ENCODE results near the gene KATNA1.

KATNA1 gene

DNA sequence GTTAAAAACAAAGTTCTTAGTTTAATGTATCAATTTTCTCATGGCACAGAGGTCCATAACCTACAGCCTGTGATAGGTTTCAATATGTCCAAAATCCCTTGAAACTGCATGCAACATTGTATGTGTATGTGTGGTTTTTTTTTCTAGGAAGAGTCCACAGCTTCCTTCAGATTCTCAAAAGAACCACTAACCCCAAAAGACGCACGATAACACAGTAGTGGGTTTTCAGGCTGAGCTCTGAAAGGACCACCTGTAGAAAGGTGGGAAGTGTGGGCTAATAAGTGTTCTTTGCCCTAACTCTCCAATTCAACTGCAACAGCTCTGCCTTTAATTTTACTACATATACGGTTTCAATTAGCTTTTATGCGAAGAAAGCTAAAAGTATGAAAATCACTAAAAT lies 11.5 kb upstream of the KATNA1 start:
- no peaks in the 10 kb centered on the region for H3K9me3 ChIP-seq (ENCODE audit: low read length)
- H3K27me3 ChIP-seq (ENCODE audit: insufficient read depth, low read length): no peaks in the 10 kb centered on the region
- H3K4me1 ChIP-seq (ENCODE audit: insufficient read depth, low read length, severe bottlenecking): no peaks in the 10 kb centered on the region
- no peaks in the 10 kb centered on the region for H3F3A ChIP-seq (ENCODE audit: insufficient read depth, low read length)
- H3K79me2 ChIP-seq (ENCODE audit: insufficient read depth, low read length): no peaks in the 10 kb centered on the region
- H3K9ac ChIP-seq (ENCODE audit: low read length): no peak overlapping the region
- H3K27ac ChIP-seq (ENCODE audit: low read depth, low read length, poor library complexity, severe bottlenecking): no peak overlapping the region
- no peak overlapping the region for H3K4me2 ChIP-seq (ENCODE audit: low read length)
- H3K36me3 ChIP-seq (ENCODE audit: insufficient read depth, low read length): peaks cover 22% of the 10 kb centered on the region
- H4K20me1 ChIP-seq (ENCODE audit: insufficient read depth, low read length): no peaks in the 10 kb centered on the region
- no peak overlapping the region for H3K4me3 ChIP-seq (ENCODE audit: low read depth, low read length, poor library complexity, severe bottlenecking)
- H2AFZ ChIP-seq (ENCODE audit: low read length): no peak overlapping the region
- no peaks in the 10 kb centered on the region for H3K9me2 ChIP-seq (ENCODE audit: low read depth, low read length)
- TF ChIP-seq EZH2 (IDR thresholded peaks at IDR 0.05; ENCODE audit: borderline replicate concordance, low read length): no peak
- TF ChIP-seq, protein P1, sequence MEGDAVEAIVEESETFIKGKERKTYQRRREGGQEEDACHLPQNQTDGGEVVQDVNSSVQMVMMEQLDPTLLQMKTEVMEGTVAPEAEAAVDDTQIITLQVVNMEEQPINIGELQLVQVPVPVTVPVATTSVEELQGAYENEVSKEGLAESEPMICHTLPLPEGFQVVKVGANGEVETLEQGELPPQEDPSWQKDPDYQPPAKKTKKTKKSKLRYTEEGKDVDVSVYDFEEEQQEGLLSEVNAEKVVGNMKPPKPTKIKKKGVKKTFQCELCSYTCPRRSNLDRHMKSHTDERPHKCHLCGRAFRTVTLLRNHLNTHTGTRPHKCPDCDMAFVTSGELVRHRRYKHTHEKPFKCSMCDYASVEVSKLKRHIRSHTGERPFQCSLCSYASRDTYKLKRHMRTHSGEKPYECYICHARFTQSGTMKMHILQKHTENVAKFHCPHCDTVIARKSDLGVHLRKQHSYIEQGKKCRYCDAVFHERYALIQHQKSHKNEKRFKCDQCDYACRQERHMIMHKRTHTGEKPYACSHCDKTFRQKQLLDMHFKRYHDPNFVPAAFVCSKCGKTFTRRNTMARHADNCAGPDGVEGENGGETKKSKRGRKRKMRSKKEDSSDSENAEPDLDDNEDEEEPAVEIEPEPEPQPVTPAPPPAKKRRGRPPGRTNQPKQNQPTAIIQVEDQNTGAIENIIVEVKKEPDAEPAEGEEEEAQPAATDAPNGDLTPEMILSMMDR (IDR thresholded peaks at IDR 0.05; ENCODE audit: low read length): no peak

GRCh38 chr6:149657441-149657840 lies 8.9 kb upstream of the KATNA1 start:
- no peak for TF ChIP-seq EZH2 (IDR thresholded peaks at IDR 0.05; ENCODE audit: borderline replicate concordance, low read length)
- TF ChIP-seq, protein P1 (IDR thresholded peaks at IDR 0.05; ENCODE audit: low read length): no peak
- no peaks in the 10 kb centered on the region for H4K20me1 ChIP-seq (ENCODE audit: insufficient read depth, low read length)
- peaks cover 17% of the 10 kb centered on the region for H3K36me3 ChIP-seq (ENCODE audit: insufficient read depth, low read length)
- H2AFZ ChIP-seq (ENCODE audit: low read length): no peak overlapping the region
- H3F3A ChIP-seq (ENCODE audit: insufficient read depth, low read length): no peaks in the 10 kb centered on the region
- no peaks in the 10 kb centered on the region for H3K79me2 ChIP-seq (ENCODE audit: insufficient read depth, low read length)
- no peak overlapping the region for H3K4me2 ChIP-seq (ENCODE audit: low read length)
- no peak overlapping the region for H3K27ac ChIP-seq (ENCODE audit: low read depth, low read length, poor library complexity, severe bottlenecking)
- H3K27me3 ChIP-seq (ENCODE audit: insufficient read depth, low read length): no peaks in the 10 kb centered on the region
- H3K9me3 ChIP-seq (ENCODE audit: low read length): no peaks in the 10 kb centered on the region
- no peaks in the 10 kb centered on the region for H3K4me1 ChIP-seq (ENCODE audit: insufficient read depth, low read length, severe bottlenecking)
- no peaks in the 10 kb centered on the region for H3K9me2 ChIP-seq (ENCODE audit: low read depth, low read length)
- H3K9ac ChIP-seq (ENCODE audit: low read length): no peak overlapping the region
- H3K4me3 ChIP-seq (ENCODE audit: low read depth, low read length, poor library complexity, severe bottlenecking): no peak overlapping the region

DNA sequence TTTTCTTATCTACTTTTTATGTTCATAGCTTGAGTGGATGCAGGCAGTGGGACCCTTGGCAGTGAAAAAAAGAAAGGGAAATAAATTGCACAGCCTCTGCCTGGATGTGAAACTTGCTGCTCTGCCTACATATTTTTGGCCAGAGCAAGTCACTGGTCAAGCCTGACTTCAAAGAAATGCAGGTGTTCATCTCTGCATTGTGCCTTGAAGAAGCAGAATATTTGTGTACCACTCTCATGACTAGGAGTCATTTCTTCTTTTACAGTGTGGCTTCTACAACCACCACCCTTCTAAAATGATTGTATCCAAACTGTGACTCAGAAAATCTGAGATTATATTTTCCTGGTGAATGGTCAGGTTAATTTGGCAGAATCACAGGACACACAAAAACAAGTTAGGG lies 2.5 kb upstream of the KATNA1 start:
- Histone ChIP-seq H3K36me3 (ENCODE audit: insufficient read depth, low read length) (no peaks in the 10 kb centered on the region), H3K9me3 (ENCODE audit: low read length) (no peaks in the 10 kb centered on the region), H3K79me2 (ENCODE audit: insufficient read depth, low read length) (peaks cover 20% of the 10 kb centered on the region), H3K9ac (ENCODE audit: low read length) (peak overlapping the region; percentile 13; the same call in 1 of the 2 replicates), H3F3A (ENCODE audit: insufficient read depth, low read length) (peaks cover 7% of the 10 kb centered on the region), H3K4me3 (ENCODE audit: low read depth, low read length, poor library complexity, severe bottlenecking) (no peak overlapping the region), H3K4me2 (ENCODE audit: low read length) (peak overlapping the region; percentile 19; the same call in 1 of the 2 replicates), H3K4me1 (ENCODE audit: insufficient read depth, low read length, severe bottlenecking) (peaks cover 36% of the 10 kb centered on the region), H2AFZ (ENCODE audit: low read length) (no peak overlapping the region), H3K27ac (ENCODE audit: low read depth, low read length, poor library complexity, severe bottlenecking) (peak overlapping the region; percentile 74), H3K27me3 (ENCODE audit: insufficient read depth, low read length) (no peaks in the 10 kb centered on the region), H4K20me1 (ENCODE audit: insufficient read depth, low read length) (no peaks in the 10 kb centered on the region), H3K9me2 (ENCODE audit: low read depth, low read length) (no peaks in the 10 kb centered on the region)
- TF ChIP-seq, protein P1 (IDR thresholded peaks at IDR 0.05; ENCODE audit: low read length): no peak
- TF ChIP-seq EZH2 (IDR thresholded peaks at IDR 0.05; ENCODE audit: borderline replicate concordance, low read length): no peak
